CD4-positive, alpha-beta T cell treated with Interleukin-17A for 1 hour (primary cell): ENCODE data around the gene TBX18.

Experiments used
- DNase-seq: peaks from one replicate; pipeline ENCODE4 v3.0.0-alpha.2; 2020

Gene TBX18

DNA sequence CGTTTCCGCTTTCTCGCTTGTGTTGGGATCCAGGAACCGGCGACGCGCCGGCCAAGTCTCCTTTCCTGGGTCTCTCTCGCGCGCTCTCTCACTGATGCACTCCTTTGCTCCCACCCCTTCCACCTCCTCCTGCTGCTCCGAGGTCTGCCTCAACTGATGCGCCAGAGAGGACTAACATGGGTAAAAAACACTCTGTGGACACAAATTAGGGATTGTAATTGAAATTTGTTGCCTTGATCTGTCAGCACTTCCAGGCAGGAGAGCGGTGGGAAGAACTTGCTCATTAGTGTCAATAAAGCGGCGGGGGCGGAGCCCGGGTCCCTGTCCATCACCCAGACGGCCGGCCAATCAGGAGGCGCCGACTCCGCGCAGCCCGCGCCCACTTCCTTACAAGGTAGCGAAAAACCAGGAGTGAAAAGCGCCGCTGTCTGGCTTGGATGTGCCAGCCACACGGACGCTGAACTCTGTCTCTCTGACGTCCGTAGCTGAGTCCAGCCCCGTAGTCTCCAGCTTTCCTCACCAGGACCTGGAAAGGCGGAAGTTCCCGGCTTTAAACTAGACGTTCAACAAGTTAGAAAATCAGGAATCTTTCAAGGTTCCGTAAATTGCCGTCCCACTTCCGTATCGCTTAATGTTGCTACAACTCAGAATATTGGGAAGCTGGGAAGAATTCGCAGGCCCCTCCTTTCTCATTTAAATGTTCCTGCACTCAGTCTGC, at the start of gene TBX18:
Gene TBX18, minus strand, starts transcription at position 267 of the 718 bp plus-strand sequence. CDS start 417 bp downstream, outside the sequence.
- DNase-seq: peak; percentile 6

DNA sequence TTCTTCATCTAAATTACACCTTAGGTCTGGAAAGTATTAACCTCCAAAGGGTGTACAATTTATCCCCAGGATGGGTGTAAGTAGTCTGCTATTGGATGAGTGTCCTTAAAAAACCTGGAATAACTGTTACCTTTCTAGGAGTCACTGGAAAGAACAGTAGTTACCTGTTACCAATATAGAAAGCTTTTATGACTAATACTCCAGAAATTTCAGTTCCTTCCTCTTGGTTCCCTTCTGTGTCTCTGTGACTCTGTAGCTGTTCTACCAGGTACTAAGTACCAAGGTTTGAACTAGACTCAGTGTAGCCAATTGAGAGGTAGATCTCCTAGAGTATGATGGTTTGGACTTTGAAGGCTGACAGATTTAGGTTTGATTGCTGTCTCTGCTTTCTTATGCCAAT, 47.0 kb upstream of the TBX18 start:
- DNase-seq: no peak

DNA sequence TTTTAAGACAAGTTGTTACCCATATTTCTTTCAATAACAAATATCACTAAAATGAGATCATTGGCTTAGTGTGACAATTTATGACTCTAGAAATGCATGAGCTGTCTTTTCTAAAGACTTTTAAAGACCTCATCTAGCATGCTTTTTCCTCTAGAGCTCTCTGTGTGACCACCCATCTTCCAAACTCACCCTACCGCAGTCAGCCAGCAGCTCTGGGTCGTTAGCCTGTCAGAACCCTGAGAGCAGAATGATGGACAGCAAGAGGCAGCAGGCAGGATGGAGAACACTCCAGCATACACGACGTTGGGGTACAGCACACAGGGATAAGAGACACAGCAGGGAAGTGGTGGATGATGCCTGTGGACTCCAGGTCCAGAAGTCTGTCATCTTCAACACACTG, 45.1 kb upstream of the TBX18 start:
- no peak for DNase-seq

DNA sequence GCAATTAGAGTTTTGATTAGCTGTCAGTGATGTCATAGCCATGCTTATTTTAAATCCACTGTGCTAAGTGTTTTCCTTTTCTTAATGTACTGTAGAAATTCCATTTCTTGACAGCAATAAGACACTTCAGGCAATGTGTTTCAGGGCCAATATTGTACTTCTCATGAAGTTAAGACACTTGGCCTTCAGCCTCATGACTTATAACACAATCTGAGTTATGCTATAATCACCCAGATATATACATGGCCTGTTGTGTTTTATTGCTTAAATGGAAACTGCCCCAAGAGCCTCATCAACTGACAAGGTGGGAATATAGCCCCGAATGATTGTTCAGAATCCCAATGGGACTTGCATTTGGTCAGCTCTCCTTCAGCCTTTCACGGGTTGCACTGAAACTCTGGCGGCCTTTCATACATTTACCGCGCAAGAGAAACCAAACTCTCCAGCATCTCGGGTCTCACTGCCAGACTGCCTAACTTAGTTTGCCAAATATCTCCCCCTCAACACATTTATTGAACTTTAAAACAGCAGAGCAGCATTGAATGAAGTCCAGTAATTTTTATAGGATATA, 44.2 kb upstream of the TBX18 start:
- DNase-seq: no peak

DNA sequence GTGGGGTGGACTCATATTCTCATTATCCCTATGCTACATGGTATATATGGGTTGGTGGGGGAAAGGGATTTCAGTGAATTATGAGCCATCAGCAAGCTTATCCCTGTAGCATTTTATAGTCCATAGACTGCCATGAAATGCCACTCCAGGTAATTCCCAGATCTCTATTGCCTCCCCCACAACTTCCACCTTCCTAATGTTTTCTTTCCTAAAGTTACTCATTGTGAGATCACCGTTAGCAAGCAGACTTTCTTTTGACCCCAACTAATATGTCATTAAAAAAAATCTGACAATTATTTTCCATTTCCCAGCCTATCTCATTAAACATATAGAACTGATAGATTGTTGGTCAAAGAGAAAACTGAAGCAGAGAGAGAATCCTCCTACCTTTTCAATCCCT, 40.7 kb upstream of the TBX18 start:
- no peak for DNase-seq

DNA sequence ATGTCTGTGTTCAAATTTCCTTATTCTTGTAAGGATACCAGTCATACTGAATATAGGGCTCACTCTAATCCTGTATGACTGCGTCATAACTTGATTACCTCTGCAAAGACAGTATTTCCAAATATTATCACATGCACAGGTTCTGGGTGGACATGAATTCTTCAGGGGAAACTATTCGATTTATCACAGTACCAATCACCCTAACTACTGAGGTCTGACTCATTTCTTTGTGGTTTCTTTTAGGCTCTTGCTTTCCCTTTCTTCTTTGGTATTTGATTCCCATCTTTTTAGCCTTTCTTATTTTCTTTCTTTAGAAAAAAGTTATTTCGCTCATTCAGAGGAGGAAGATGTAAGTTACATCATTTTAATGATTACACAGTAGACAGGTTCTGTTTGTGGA, 40.3 kb upstream of the TBX18 start:
- no peak for DNase-seq

DNA sequence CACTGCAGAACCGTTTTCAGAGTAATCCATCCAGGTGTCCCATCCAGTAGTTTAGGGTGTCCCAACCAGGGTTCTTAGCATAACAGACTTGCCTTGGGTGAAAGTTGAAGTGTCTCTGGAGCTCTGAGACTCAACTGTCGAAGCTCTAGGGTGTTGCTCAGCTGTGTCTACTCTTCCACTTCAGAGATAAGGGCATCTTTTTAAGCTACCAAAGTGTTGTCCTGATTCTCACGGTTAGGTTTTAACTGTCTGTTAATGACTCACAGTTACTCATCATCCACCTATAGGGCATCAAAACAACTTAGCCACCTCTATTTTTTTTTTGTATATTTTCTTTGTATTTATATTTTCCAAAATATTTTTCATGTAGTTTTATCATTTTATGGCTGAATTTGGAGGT, 36.9 kb upstream of the TBX18 start:
- DNase-seq: no peak

DNA sequence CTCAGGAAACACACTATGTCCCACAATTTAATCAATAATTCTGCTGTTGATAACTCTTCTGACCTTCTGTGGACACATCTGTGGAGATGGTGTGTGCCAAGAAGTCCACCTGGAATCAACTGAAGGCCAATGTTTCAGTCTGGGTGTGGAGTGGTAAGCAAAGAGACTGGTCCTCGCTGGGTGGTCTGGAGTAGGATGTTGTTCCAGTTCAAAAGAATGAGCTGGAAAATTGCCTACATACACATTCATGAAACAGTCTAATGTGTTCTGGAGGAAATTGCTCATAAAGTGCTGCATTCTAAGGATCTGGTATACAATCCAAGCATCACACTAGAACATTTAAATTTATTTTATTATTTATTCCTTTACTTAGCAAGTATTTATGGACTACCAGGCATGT, 33.9 kb upstream of the TBX18 start:
- DNase-seq: no peak

DNA sequence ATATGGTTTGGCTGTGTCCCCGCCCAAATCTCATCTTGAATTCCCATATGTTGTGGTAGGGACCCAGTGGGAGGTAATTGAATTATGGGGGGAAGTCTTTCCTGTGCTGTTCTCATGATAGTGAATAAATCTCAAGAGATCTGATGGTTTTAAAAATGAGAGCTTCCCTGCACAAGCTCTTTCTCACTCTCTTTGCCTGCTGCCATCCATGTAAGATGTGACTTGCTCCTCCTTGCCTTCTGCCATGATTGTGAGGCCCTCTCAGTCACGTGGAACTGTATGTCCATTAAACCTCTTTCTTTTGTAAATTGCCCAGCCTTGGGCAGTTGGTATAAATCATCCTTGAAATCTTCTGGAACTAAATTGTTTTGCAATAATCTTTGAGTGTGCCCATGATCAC, 31.9 kb upstream of the TBX18 start:
- no peak for DNase-seq

DNA sequence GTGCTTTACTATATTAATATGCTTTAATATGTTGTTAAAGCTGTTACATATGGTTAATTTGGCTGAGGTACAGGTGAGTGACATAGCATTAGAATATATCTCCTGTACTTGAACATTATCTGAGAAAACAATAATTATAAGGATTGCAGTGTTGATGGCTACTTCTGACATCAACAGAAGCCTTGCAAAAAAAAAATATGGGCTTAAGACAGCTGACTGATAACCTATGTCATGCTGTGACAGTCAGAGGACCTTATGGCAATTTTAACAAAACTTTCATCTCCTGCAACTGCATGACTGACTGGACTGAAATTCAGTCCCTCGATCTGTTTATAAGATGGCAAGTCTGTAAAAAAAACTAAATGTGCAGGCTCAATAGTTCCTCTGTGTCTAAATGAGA, 27.5 kb upstream of the TBX18 start:
- DNase-seq: no peak

DNA sequence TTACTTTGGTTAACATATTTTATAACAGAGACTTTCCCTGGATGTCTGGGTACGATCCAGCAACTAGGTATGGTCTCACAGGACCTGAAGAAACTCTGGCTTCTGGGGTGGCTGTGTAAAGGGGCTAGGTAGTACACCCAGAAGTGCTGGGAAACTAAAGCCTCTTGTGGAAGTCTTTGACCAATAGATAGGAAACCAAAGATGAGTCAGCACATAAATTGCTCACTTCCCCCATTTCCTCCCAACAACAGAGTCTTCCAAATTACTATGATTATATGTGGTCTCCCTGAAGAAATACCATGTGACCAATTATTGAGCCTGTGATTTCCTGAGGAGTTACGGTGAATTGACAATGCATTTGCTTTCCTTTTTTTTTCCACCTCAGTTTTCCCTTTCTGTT, 26.8 kb upstream of the TBX18 start:
- no peak for DNase-seq

DNA sequence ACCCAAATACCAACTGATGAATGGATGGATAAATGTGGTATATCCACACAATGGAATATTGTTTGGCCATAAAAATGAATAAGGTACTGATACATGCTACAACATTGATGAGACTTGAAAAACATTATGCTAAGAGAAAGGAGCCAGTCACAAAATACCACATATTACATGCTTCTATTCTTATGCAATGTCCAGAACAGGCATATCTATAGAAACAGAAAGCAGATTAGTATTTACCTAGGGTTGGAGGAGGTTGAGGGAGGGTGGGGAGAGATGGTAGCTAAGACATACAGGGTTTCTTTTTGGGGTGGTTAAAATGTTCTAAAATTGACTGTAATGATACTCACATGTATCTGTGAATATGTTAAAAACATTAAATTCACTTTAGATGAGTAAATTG, 24.8 kb upstream of the TBX18 start:
- DNase-seq: no peak

DNA sequence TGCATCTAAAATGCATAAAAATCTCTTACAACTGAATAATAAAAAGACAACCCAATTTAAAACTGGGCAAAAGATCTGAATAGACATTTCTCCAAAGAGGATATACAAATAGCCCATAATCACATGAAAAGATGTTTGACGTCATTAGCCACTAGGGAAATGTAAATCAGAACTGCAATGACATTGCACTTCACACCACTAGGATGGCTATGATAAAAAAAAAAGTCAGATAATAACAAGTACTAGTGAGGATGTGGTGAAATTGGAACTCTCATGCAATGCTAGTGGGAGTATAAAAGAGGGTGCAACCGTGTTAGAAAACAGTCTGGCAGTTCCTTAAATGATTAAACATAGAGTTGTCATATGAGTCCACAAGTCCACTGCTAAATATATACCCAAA, 24.3 kb upstream of the TBX18 start:
- no peak for DNase-seq

DNA sequence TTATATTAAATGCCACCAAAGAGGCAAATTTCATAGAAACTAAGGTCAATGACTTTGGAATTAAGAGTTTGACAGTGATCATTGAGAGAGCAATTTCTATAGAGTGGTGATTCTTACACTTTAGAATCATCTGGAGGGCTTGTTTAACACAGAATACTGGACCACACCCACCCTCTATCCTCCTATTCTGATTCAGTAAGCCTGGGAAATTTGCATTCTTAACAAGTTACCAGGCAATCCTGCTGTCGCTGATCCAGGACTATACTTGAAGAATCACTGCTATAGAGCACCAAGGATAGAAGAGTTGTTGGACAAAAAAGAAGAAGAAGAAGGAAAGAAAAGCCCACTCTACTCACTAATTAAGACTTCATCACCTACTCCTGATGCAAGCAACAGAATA, 21.3 kb upstream of the TBX18 start:
- DNase-seq: no peak

DNA sequence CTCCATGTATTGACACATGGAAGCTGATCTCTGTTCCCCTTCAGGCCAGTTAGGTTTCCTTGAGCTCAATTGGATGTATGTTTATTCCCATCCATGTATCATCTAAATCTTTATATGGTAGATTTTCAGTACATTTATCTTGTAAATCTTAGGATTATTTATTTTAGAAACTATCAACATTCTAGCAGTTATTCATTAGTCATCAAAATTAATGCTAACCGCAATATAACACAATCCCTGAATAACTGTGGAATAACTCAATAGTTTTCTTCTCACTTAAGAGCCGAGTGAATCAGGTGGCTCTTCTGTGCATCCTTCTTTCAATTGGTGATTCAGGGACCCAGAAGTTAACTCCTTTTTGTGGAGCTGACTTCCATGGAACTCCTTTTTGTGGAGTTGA, 15.5 kb upstream of the TBX18 start:
- DNase-seq: no peak

DNA sequence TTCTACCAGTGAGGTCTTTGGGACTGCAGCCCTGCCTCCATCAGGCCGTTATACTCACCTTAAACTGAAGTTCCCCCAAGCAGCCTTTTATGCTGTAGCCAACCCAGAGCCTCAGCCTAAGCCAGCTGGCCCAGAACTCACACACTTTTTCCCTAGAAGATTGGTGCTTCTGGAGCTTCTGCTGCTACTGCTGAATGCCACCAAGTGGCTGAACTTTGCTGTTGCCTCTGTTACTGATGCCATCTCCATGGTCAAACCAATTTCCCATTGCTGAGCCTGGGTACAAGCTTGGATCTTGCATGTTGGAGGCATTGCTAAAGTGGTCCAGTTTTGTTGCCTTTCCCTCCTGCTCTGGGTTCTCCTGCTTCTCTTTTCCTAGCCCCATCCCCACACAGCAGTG, 15.0 kb upstream of the TBX18 start:
- DNase-seq: no peak

DNA sequence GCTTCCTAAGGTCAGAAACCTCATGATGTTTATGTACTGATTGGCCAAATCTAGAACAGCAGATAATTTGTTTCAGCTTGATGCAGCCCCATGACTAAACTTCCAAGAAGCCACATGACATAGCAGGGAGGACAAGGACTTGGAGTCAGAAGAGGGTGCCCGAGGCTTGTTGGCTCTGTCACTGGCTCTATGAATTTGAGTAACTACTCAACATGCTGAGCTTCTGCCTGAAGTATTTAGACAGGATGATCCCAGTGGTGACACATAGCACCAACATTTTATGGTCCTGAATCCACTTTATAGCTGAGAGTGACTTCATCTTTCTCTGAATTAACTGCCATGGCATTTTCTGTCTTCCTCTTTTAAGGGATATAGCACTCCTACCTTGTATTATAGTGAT, 13.5 kb upstream of the TBX18 start:
- no peak for DNase-seq

DNA sequence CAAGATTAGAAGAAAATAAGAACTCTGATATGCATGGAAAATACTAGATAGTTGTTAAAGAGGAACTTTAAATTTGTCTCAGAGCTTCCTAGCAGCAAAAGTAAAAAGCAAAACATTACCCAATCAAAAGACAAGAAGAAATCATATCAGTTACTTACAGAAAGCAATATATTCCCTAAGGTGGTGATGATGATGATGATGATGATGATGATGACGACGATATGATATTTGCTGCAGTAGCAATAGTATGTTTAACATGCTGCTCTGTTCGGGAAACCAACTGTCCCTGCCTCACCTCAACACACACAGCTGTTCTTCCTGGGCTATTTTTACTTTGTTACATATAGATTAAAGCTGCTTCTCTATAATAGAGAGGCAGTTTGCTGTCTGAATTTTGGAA, 12.0 kb upstream of the TBX18 start:
- DNase-seq: no peak

DNA sequence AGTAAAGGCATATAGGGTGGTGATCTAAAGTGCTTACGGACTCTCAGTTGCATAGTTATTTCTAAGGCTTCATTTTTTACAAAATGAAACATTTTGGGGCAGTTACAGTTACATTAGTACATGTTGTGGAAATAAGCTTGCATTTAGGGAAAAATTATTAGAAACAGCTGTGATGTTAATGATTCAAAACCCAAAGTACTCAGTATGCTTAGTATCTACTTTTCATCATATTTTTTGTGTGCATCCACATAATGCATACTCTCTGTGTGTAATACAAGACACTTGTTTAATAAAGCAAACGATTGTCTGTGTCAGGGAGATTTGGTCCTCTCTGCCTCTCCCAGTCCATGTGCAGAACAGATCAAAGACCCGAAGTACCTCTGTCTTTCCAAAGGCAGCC, 11.4 kb upstream of the TBX18 start:
- DNase-seq: no peak

DNA sequence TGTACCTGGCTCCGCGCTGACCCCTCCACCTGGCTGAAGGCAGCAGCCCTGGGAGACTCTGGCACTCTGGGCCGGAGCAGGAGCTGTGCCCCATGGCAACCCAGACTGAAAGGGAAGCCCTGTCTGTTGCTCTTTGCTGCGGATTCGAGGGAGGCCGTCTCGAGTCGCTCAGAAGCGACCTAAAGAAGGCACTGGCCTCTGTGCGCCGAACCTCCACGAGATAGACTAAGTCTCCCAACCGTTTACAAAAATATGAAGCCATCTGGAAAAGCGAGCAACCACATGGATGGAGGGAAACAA, 10.5 kb upstream of the TBX18 start:
- DNase-seq: no peak

DNA sequence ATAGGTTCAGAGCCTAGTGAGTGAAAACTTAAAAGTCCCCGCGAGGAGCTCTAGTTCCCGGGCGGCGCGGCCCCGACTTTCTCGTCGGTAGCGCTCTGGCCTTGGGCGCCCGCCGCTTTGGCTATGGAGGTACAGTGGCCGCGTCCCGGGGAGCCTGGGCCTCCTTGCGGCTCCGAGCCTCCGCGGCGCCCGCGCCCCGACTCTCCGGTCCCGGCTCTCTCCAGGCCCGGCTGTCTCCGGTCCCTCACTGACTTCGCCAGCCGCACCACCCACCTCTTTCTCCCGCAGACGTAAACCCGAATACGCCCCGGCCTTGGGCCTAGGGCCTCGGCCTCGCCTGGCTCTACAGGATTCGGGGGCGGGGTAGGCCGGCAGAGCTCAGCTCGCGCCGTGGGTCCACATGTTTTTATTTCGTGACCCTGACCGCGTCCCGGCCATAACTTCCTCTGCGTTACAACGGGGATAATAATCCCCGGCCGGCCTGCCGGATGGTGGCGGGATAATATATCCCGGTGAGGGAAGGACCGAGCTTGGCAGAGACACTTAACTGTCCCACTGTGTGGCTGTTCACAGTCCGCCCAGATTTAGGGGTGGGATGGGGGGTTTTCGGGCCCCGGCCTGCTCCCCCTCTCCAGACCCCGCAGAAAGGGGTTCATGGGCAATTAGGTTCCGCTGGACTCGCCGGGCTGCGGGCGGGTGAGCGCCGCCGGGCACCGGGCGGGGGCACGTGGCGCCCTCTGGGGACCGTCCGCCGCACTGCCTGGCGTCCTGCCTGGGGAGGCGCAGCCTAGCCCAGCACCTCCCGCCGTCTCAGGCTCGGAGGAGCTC, 10.0 kb upstream of the TBX18 start:
- no peak for DNase-seq

DNA sequence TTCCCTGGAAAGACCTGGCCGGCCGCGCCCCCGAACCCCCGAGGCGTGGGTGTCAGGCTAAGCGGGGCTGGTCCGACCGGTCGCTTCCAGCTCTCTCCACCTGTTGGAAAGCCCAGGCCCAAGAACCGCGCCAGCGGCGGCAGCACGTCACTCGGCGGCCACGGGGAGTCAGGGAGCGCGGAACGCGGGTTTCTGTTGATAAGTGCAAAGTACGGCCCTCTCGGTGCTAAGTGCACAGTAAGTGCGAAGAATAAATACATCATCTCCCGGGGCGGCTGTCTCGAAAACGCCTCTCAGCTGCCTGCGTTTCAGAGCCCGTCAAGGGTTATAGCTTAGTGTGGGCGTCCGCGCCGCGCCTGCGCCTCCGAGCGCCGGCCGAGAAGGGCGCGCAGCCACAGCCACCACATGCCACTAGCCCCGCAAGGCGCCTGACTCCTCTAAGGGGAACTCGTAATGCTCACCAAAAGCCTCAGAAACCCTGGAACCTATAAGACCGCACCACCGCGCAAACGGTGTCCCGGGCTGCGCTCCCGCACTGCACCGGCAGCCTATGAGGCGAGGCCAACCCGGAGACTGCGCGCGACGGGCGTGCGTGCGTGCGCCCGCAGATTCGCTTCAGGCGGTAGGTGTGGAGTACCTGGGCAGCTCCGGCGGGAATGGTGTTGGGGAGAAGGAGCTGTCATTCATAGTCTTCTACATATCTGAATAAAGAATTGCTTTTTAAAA, 9.2 kb upstream of the TBX18 start:
- no peak for DNase-seq

DNA sequence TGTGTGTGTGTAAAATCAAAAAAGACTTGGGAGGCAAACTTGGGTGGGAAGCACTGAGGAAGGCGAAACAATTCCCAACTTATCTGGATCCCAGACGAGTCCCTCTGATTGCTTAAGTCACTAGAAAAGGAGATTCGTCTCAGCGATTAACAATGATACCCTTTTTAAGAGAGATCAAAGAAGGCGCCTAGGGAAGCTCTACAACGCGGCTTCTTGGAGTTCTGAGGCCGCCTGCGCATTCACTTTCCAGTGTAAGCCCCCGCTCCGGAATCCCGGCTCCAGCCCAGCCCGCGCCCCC, 8.7 kb upstream of the TBX18 start:
- DNase-seq: no peak
